Keratinocyte (primary cell): ENCODE data around the gene CLDN10. TPM values are rescaled to one million over a fixed set of nuclear protein-coding genes. Genes with fewer than 3 reads are reported as not detected.

Experiments used
- DNase-seq: peaks from one replicate; pipeline ENCODE4 v3.0.0-alpha.2; 2011; ENCODE audit warnings: low read depth, missing footprints, low spot score
- FAIRE-seq: peaks from 2 replicates; lab custom pipeline; 2011; peaks lifted over from hg19 to GRCh38; lab: Jason Lieb, UNC
- H2AFZ ChIP-seq: 2 replicates; pipeline ENCODE4 v1.6.0; 2012; ENCODE audit warnings: low read length, control low read depth, inconsistent platforms; ENCODE audit not compliant: control insufficient read depth
- H3K27ac ChIP-seq: 2 replicates; pipeline ENCODE4 v1.5.1; 2011; ENCODE audit warnings: low read length; ENCODE audit not compliant: control insufficient read depth, insufficient read depth
- H3K27me3 ChIP-seq: 3 replicates; pipeline ENCODE4 v1.6.0; 2011; ENCODE audit warnings: low read length; ENCODE audit not compliant: control insufficient read depth, insufficient read depth; ENCODE audit errors: extremely low read depth
- H3K36me3 ChIP-seq, 2 experiments: 2 replicates in 1 of 2; 3 replicates in 1 of 2; pipeline ENCODE4 v1.5.1; 2011; ENCODE audit warnings: low read length in 2 of 2, mild to moderate bottlenecking in 1 of 2; ENCODE audit not compliant: control insufficient read depth in 2 of 2, insufficient read depth in 2 of 2; ENCODE audit errors: extremely low read depth in 1 of 2
- H3K4me1 ChIP-seq: 3 replicates; pipeline ENCODE4 v1.5.1; 2011; ENCODE audit warnings: low read length; ENCODE audit not compliant: control insufficient read depth, insufficient read depth; ENCODE audit errors: extremely low read depth
- H3K4me2 ChIP-seq: 3 replicates; pipeline ENCODE4 v1.6.0; 2011; ENCODE audit warnings: low read depth, low read length; ENCODE audit not compliant: control insufficient read depth, insufficient read depth; ENCODE audit errors: extremely low read depth
- H3K4me3 ChIP-seq, 3 experiments: fragments of 200-600 bp in 1 of 3; sonication (generic) in 1 of 3; 2 replicates in 2 of 3; 3 replicates in 1 of 3; pipeline ENCODE4 v1.5.1; 2011 to 2016; ENCODE audit warnings: low read length in 3 of 3, mild to moderate bottlenecking in 3 of 3, control low read depth in 2 of 3, inconsistent platforms in 1 of 3, low read depth in 1 of 3, mixed read lengths in 1 of 3, mixed run types in 1 of 3, moderate library complexity in 1 of 3; ENCODE audit not compliant: control insufficient read depth in 2 of 3, insufficient read depth in 2 of 3; ENCODE audit errors: extremely low read depth in 1 of 3
- H3K79me2 ChIP-seq: 2 replicates; pipeline ENCODE4 v1.6.0; 2012; ENCODE audit warnings: low read length; ENCODE audit not compliant: control insufficient read depth, insufficient read depth
- H3K9ac ChIP-seq: 3 replicates; pipeline ENCODE4 v1.6.0; 2011; ENCODE audit warnings: low read length; ENCODE audit not compliant: control insufficient read depth, insufficient read depth; ENCODE audit errors: extremely low read depth
- H3K9me1 ChIP-seq: 3 replicates; pipeline ENCODE4 v1.6.0; 2011; ENCODE audit warnings: low read length; ENCODE audit not compliant: control insufficient read depth, insufficient read depth; ENCODE audit errors: extremely low read depth
- H3K9me3 ChIP-seq: 2 replicates; pipeline ENCODE4 v1.5.1; 2012; ENCODE audit warnings: low read depth, low read length; ENCODE audit not compliant: control insufficient read depth
- H4K20me1 ChIP-seq: 3 replicates; pipeline ENCODE4 v1.6.0; 2011; ENCODE audit warnings: low read length; ENCODE audit not compliant: control insufficient read depth, insufficient read depth; ENCODE audit errors: extremely low read depth
- EZH2 ChIP-seq: IDR thresholded peaks from one replicate; pipeline ENCODE4 v1.6.1; 2012; ENCODE audit warnings: inconsistent platforms, mild to moderate bottlenecking, low read length, moderate library complexity
- dilution Hi-C: fragments of 300-500 bp; cut with MboI; formaldehyde crosslinking; loops from one replicate; pipeline ENCODE4 v1.7.0; 2020; ENCODE audit warnings: low sequenced_read_pairs; ENCODE audit not compliant: extremely low pct_ligation_motif_present
- polyA plus RNA-seq, 5 experiments: library from polyadenylated mRNA; depleted of rRNA in 3 of 5; stranded (reverse) in 3 of 5; stranded (forward) in 1 of 5; unstranded in 1 of 5; fragments of >200 nt; gene quantifications; 1 replicate in 1 of 5; 2 replicates in 3 of 5; 3 replicates in 1 of 5; pipeline versions ENCODE4 v1.2.1 to v1.2.3, GENCODE V29; 2011 to 2012; ENCODE audit warnings: missing spikeins in 2 of 5, low read depth in 1 of 5, low replicate concordance in 1 of 5
- TF ChIP-seq, protein P1 (sequence below), 3 experiments: IDR thresholded peaks in 1 of 3; conservative IDR thresholded peaks in 1 of 3; optimal IDR thresholded peaks in 1 of 3; 2 replicates in 2 of 3; 3 replicates in 1 of 3; pipeline versions ENCODE3 to v1.5.1; 2011; ENCODE audit warnings: low read length in 3 of 3, mild to moderate bottlenecking in 3 of 3, moderate library complexity in 2 of 3, control low read depth in 1 of 3, inconsistent platforms in 1 of 3; ENCODE audit not compliant: insufficient read depth in 2 of 3; ENCODE audit errors: extremely low read depth in 1 of 3

Gene CLDN10
- polyA plus RNA-seq, 1 donor (not counting 4 experiments of a cell fraction or from before 2014, with no cell fraction given): not detected

DNA sequence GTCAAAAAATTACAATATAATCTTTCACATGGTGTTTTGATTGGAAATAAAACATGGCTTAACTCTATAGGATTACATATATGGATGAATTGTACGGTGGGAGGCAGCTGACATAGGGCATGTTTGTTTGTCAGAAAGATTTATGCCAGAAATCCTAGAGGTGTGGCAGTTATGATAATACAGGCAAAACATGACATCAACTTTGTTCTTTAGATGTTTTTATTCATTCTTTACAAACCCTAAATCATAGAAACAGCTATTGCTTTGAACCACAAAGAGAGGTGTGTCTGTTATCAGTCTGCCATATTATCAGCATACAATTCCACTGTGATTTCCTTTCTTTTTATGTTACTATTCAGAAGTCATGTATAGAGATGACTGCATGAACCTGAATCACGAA is 8.2 kb upstream of the CLDN10 start:
- H4K20me1 ChIP-seq: no peaks in the 10 kb centered on the region
- no peak overlapping the region for H3K27ac ChIP-seq
- DNase-seq (no peak), FAIRE-seq (no peak)
- peaks cover 14% of the 10 kb centered on the region for H3K27me3 ChIP-seq
- no peaks in the 10 kb centered on the region for H3K79me2 ChIP-seq
- dilution Hi-C loops: no loop called here
- H3K9me1 ChIP-seq: no peaks in the 10 kb centered on the region
- H3K4me1 ChIP-seq: no peaks in the 10 kb centered on the region
- no peak overlapping the region for H3K9ac ChIP-seq
- no peak for TF ChIP-seq EZH2
- TF ChIP-seq, protein P1, sequence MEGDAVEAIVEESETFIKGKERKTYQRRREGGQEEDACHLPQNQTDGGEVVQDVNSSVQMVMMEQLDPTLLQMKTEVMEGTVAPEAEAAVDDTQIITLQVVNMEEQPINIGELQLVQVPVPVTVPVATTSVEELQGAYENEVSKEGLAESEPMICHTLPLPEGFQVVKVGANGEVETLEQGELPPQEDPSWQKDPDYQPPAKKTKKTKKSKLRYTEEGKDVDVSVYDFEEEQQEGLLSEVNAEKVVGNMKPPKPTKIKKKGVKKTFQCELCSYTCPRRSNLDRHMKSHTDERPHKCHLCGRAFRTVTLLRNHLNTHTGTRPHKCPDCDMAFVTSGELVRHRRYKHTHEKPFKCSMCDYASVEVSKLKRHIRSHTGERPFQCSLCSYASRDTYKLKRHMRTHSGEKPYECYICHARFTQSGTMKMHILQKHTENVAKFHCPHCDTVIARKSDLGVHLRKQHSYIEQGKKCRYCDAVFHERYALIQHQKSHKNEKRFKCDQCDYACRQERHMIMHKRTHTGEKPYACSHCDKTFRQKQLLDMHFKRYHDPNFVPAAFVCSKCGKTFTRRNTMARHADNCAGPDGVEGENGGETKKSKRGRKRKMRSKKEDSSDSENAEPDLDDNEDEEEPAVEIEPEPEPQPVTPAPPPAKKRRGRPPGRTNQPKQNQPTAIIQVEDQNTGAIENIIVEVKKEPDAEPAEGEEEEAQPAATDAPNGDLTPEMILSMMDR (optimal IDR thresholded peaks at IDR 0.05 in 1 of 3, IDR thresholded peaks at IDR 0.05 in 1 of 3, conservative IDR thresholded peaks at IDR 0.05 in 1 of 3; ENCODE audit: extremely low read depth in 1 of 3, insufficient read depth in 2 of 3, low read length in 3 of 3): no peak
- no peaks in the 10 kb centered on the region for H3K9me3 ChIP-seq
- H3K4me2 ChIP-seq: no peak overlapping the region
- H3K4me3 ChIP-seq: no peak overlapping the region
- no peaks in the 10 kb centered on the region for H3K36me3 ChIP-seq
- H2AFZ ChIP-seq: no peak overlapping the region

DNA sequence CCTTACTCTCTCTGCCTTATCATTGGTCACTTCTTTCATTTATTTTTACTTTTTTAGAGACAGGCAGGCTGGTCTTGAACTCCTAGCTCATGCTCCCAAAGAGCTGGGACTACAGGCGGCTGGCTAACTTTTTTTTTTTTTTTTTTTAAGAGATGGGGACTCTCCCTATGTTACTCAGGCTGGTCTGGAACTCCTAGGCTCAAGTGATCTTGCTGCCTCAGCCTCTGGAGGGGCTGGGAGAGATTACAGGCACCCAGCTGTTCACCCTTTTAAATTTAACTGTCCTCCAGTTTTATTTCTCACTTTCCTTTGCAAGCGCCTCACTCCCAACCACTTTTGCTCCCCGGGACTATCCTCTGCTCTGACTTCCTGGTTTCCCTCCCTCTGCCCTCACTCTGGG is 5.6 kb upstream of the CLDN10 start:
- Histone ChIP-seq H3K9me3 (no peaks in the 10 kb centered on the region), H3K36me3 (no peaks in the 10 kb centered on the region), H3K9ac (no peak overlapping the region), H3K9me1 (no peaks in the 10 kb centered on the region), H4K20me1 (no peaks in the 10 kb centered on the region), H3K4me1 (no peaks in the 10 kb centered on the region), H3K4me2 (no peak overlapping the region), H3K4me3 (no peak overlapping the region), H3K27ac (no peak overlapping the region), H3K79me2 (no peaks in the 10 kb centered on the region), H2AFZ (no peak overlapping the region), H3K27me3 (peaks cover 34% of the 10 kb centered on the region)
- dilution Hi-C loops: no loop called here
- DNase-seq (no peak), FAIRE-seq (no peak)
- TF ChIP-seq EZH2: no peak
- TF ChIP-seq, protein P1 (optimal IDR thresholded peaks at IDR 0.05 in 1 of 3, IDR thresholded peaks at IDR 0.05 in 1 of 3, conservative IDR thresholded peaks at IDR 0.05 in 1 of 3; ENCODE audit: extremely low read depth in 1 of 3, insufficient read depth in 2 of 3, low read length in 3 of 3): no peak
